SHP77 (cell line): ENCODE measurements around the gene ACAA2.

ENCODE experiments used
- DNase-seq, 2 experiments: peaks; one replicate each; lab custom pipeline; 2025; lab: John Stamatoyannopoulos, UW

Gene ACAA2

DNA sequence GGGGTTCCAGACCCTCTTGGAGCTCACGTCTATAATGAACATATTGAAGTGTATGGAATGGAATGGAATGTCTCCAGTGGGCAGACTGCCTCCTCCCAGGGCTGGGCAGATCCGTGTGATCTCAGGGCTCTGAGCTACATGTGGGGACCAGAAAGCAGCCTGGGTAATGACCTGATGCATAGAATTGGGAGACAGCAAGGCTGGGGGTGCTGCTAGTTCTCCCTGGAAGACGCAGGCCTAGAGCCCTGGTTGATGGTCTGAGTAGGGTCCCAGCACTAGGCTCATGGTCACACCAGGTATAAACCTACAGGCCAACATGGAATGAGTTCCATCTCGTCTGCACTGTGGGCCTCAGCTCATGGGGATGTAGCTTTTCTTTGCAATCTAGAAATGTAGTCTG lies 46.7 kb downstream of the ACAA2 start:
- no peak for DNase-seq

DNA sequence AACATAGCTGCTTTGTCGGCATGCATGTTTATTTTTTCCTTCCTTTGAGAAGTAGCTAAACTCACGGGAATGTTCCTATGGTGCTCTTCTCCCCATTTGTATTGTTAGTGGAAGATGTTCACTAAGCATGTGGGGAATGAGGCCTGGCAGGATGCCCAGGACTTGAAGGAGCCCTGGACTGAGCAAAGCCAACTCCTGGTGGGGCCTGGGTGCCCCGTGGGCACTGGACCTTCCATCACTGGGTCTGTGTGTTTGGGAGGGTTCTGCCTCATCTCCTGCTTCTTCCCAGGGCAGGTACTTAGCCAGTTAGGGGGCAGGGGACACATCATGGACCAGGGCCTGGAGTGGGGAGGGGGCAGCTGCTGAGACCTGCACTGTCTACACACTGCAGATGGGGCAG lies 49.3 kb downstream of the ACAA2 start:
- DNase-seq = no peak

DNA sequence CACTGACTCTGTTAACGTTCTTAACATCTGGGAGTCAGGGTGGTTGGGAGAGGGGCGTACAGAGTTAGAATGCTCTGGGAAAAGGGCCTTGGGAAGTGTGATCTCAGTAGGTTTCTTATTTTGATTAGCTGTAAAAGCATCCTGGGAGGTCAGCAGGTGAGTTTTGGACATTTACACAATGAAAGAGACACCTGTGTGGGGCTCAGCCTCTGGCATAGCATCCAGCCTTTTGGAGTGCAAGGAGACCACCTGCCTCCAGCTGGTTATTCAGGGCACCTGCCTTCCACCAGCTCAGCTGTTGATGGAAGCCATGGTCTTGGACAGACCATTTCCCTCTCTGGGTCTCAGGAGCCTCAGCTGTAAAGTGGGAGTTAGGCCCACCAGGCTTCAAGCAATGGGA lies 49.7 kb downstream of the ACAA2 start:
- no peak for DNase-seq

DNA sequence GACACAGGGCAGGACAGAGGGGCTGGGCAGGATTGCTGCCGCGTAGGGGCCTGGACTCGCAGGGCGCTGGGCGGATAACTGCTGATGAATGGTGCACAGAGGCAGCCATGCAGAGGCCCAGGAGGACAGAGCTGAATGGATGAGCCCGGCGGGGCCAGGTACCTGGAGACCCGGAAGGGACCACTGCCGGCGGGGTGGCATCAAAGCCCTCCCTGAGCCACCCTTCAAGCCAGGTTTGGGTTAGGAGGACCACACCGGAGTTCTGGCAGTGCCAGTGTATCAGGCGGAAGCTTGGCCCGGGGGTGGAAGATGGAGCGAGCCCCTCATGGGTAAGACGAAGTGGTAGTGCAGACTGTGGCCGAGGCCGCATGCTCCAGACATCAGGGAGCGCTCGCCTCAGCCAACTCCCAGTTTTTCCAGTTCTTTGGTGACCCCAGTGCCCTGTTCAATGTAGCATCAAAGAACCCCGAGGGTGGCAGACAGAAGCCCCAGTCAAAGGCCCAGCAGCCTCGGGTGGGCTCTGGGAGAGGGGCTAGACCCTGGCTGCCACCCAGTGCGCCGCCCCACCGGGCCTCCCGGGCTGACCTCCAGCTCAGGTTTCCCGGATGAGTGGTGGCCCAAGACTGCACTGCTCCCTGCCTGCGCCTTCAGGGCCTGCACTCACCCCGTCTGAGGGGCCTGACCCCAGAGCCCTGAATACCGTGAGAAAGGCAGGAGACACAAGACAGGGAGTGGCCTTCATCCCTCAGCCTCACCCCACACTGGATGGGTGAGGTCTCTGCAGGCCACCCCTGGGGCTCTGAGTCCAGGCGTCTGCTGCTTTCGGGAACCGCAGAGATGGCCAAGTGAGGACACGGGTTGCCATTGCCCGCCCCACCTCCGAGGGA lies 50.9 kb downstream of the ACAA2 start:
- DNase-seq = no peak

DNA sequence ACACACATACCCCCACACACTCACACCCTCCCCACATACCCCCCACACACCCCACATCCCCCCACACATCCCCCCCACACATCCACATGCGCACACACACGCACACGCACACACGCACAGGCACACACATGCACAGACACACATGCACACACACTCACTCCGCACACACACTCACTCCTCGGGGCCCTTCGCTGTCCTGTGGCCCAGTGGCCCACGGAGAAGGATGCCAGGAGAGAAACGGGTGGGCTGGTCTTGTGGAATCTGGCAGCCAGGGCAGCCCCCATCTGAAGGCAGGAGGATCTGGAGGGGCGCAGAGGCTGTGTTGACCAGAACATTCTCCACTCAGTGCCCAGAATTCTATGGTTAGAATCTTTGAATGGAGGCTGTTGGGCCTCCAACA lies 51.6 kb downstream of the ACAA2 start:
- DNase-seq = no peak

DNA sequence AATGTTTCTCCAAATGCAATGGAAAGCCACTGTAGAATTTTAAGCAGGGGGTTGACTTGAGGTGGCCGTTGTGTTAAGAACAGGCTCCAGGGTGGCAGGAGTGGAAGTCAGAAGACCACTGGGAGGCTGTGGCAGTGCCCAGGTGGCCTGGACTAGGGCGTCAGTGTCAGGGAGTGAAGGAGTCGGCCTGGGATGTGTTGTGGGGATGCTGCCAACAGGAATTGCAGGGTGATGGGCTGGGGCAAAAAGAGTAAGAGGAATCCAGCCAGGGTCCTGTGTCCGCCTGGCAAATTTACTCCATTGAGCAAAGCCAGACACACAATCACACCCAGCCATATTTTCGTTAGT lies 55.1 kb downstream of the ACAA2 start:
- no peak for DNase-seq

DNA sequence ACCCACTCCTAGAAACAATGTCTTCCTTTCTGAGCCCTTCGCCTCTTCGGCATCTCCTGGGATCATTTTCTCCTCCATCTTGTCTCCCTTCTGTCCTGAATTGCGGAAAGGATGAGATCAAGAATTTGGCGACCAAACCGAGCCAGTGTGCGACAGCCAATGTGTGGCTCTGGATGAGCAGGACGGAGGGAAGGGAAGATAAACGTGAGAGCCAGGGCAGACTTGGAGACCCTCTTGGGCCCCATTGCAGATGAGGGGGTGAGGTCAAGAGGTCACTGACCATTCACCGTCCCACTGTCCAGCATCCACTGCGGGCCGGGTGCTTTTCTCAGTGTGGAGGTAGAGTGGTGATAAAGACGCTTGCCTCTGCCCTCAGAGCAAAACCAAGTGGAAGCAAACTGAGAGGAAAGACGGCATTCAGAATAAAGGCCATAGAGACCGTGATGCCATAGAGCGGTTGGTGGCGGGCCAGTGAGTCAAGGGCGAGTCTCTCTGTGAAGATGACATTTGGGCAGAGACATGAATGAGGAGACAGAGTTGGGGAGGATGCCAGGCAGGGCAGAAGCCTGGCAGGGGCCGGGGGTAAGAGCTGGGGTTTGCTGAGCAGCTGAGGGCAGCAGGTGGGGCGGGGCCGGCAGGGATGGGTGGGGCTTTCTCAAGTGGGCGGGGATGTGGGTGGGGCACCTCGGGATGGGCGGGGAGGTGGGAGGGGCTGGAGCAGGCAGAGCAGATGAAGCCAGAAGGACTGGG lies 55.6 kb downstream of the ACAA2 start:
- DNase-seq = no peak

DNA sequence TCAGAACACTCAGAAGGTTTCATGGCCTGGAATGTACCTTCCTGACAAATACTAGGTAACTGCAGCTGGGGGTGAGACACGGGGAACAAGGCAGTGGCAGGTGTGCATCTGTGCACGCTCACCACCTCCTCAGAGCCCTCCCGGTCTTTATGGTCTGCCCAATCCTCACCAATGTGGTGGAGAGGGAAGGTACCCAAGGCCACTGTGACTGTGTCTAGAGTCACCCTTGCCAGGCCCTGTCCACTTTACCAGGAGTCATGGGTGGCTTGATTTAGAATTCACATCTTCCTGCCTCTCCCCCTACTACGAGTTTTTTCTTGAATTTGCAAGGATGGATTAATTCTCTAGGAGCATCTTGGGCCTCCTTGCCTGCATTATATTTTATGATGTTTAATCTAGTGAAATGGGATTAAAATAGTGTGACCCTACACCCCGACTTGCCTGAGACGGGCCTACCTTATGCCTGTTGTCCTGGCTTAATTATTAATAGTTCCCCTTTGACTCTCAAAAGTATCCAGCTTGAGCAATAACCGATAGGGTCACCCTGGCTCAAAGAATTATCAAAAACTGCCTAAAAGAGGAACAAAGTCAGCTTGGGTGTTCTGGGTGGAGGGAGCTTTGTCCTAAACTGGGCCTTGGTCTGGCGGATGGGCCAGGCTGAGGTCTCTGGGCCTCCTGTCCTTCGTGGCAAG lies 56.5 kb downstream of the ACAA2 start:
- DNase-seq = no peak

DNA sequence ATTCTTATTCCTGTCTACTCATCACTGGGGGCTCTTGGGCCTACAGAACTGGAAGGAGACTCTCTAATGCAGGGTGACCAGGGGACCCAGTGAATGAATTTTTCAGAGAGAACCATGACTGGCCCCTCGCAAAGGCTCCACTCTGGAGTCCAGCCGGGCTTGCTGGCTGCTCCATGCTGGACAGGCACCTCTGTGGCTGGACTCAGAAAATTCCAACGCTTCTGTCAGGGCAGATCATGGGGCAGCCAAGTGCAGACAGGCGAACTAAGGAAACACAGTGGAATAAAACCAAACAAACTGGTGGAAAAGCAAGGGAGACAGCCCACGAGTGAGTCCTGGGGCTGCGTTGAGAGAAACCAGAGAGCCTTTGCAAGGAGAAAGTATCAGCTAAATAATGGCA lies 57.2 kb downstream of the ACAA2 start:
- DNase-seq = no peak

DNA sequence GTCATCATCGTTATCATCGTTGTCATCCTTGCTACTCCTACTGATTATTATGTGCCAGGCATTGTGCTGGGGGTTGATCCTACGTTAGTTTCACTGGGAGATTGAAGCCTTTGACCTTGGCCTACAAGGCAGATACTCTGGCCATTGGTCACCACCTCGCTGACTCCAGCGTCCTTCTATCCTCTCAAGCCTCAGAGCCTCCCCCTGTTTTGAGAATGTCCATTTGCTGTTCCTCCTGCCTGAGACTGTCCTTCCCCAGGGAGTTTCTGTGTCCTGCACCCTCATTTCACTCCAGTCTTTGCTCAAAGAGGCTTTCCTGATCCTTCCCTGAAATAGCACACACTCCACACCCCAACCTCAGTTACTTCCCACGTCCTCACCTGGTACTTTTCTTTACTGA lies 57.8 kb downstream of the ACAA2 start:
- no peak for DNase-seq

DNA sequence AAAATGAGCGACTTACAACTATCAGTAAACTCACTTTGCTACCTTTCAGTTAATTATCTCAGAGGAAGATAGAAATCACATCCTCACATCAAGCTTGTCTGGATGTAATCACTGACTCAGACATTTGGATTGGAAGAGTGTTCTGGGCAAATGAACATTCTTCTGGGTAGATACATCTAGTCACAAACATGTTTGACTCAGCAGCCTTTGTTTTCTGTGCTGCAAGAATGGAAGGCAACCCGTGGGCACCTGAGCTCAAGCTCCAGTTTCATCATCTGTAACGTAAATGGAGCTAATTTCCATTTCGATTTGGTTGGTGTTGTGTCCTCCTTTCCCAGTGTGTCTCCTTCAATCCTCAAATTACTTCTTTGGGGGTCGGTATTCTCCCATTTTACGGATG lies 58.5 kb downstream of the ACAA2 start:
- no peak for DNase-seq

DNA sequence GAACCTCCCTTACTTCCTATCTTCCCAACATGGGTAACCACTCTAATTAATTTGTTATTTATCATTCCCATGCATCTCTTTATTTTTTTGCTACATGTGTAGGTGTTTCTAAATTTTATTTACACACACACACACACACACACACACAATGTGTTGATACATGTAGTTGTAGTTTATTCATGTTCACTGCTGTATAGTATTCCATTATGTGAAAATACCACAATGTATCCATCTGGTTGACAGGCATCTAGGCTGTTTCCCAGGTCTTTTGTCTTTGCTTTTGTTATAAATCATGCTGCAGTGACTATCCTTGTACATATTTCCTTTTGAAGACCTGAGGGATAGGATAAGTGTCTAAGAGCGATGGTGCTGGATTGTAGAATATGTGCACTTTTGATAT lies 59.7 kb downstream of the ACAA2 start:
- DNase-seq = no peak

DNA sequence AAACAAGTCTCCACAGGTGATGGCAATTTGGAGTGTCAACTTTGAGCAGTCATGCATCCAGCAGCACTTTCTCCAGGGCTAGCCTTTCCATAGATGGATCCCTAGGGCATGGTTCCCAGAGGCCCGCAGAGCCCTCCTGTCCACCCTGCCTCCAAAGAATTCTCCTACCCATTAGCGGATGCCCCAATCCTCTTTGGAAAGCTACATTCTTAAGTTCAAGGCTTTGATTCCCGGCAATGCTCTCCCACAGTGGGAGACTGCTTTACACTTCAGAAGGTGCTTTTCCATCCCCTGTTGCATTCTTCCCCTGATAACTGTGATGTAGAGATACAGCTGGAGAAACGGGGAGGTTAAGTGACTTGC lies 61.3 kb downstream of the ACAA2 start:
- no peak for DNase-seq

DNA sequence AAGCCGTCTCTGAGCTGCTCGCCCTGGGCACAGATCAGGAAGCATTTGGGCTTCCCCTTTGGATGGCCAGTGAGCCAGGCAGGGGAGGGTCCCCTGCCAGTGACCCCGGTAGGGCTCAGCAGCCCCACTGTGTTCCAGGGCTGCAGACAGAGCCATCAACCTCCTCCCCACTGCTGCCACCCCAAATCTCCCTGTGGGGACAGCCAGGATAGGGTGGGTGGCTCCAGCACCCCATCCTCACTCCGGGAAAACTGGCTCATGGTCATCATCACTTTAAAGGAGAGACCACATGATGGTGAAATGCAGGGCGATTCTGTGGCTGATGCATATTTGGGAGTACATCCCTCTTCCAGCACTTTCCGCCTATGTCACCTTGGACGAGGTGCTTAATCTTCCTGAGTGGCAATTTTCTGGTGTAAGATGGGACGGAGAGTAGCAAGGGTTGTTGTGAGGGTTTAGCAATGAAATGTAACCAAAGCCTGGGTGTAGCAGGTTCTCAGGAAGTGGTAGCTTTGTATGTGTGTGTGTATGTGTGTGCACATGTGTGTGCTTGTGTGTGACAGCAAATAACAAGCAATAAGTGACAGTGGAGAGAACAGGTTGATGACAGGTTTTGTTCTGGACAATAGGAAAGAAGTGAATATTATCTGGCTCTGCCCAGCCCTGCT lies 61.8 kb downstream of the ACAA2 start:
- no peak for DNase-seq

DNA sequence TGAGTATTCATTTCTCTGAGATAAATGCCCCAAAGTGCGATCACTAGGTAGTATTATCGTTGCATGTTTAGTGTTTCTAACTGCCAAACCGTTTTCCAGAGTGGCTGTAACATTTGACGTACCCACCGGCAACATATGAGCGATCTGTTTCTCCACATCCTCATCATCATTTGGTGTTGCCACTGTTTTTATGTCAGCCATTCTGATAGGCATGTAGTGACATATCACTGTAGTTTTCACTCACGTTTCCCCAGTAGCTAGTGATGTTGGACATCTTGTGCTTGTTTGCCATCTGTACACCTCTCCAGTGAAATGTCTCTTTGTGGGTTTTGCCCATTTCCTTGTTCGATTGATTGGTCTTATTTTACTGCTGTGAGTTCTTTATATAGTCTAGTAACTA lies 63.8 kb downstream of the ACAA2 start:
- no peak for DNase-seq

DNA sequence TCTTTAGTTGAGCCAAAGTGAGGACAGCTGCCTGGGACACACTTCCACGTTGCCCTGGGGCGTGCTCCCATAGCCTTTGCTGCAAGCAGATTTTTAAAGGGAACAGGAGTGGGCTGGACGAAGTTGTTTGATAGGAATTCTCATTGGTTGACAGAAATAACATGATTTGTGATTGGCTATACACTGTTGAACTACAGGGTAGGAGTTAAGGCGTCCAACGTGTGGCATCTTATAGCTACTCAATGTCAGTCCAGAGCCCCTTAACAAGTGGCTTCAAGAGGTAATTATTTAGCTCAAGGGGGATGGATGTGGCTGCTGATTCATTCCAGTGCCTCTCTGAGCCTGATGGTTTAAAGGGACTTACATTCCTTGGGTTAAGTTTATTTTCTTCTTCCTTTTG lies 65.5 kb downstream of the ACAA2 start:
- DNase-seq = no peak

DNA sequence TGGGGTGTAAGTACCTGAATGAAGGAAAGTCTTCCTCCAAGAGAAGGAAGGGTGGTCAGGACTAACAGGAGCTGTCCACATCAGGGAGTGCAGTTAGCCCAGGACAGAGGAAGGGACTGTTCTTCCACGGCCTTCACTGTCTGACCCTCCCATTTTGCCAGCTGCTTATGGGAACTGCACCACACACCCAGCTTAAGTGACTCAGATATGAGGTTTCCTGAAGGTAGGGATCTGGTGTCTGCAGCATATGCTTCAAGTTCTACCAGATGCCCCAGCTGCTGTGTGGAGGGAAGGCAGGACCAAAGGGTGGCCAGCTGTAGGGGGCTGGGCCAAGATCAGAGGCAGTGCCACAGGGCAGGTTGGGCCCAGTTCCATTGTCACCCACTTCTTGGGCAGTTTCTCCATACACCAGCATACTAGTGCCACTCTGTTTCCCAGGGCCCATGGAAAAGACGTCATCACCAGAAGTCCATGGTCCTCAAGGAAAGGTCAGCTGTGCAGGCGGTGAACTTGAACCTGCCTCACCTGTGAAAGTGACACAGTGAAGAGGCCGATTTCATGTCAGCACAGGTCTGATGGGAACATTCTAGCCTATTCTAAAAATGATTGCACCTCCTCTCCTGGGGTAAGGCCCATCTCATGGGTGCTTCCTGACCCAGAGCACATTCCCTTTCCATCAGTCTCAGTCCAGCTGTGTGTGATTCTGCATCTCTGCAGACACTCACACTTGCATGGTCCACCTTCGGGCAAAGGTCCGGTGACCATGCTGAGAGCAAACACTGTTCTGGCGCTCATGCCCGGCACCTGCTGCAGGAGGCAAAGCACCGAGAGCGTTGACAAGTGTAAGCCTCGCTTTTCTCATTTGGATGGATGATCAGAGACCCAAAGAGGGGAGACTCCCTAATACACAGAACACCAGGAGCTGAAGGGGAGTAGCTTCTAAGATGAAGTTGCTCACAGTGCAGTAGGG lies 68.0 kb downstream of the ACAA2 start:
- no peak for DNase-seq

DNA sequence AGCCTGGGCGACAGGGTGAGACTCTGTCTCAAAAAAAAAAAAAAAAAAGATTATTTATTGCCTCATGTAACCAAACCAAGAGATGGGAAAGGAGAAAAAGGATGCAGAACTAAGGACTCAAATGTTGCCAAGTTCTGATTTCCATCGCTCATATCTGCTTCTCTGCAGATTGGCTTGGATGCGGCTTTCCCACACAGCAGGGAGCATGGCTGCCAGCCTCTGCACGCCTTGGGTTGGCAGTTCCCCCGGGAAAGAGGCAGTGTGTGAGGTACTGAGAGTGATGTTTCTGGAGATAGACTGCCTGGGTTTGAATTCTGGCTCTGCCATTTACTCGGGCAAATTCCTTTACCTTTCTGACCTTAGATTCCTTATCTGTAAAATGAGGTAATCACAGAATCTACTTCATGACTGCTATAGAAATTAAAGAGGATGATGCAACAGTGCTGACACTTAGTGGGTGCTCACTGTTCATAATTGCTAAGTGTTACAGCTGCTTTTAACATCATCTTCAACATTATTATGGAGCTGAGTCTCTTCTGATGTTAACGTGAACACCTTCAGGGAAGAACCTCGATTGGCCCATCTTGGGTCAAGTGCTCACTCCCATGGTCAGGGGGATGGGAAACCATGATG lies 68.8 kb downstream of the ACAA2 start:
- no peak for DNase-seq

DNA sequence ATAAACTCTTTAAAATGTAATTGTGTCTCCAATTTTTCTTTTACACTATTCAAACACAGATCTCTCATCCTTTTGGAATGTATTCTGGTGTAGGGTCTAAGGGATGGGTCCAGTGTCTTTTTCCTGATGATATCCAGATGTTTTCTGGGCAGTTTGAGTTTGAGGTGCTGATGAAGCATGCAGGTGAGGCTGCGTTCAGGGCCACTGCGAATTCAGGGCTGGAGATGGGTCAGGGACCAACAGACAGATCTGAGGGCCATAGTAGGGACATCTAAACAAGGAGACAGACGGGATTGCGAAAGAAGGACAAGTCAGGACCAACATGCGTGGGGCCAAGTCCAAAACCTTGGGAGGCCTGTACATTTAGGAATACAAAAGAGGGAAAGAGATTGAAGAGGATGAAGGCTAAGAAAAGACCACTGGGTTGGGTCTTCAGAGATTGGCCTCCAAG lies 70.2 kb downstream of the ACAA2 start:
- no peak for DNase-seq

DNA sequence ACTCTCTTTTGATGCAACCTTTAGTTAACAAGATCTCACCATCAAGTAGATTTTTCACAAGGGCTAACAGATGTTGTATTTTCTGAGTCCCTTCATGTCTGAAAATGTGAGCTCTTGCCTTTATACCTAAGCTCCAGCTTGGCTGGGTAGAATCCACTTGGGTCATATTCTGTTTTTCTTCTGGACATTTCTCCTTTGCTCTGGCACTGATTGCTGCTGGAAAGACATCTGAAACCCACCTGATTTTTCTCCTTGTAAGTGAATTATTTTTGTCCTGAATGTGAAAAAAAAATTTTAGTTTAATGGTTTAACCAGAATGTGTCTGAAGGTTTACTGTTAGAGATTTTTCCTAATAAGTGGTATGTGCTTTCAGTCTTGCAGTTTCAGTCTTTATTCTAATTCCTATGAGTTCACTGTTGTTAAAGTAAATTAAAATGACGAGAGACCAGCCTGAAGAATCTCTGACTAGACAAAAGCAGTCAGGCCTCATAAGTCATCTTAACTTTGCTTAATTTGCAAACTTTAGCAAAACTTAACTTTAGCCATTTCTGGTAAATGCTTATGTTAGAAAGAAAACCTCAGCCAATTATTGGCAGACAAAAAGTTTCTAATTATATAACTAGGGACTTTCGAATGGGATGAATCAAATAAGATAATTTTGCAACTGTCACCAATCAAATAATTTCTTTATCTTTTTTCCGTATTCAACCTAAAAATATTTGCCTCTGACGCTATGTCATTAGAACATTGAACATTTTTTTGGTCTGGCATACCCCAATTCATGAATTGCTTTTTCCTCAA lies 70.8 kb downstream of the ACAA2 start:
- no peak for DNase-seq
